NOMO-1 treated with dmso at 0.1 percent for 144 hours (cell line): ENCODE measurements around the gene ALOX5.
"Not testable (repeated sequence)": the region's sequence is repeated elsewhere in the genome, so short reads cannot be mapped to it uniquely, and the experiment has no call there.

Experiments used
- DNase-seq: peaks from one replicate; lab custom pipeline; 2025; ENCODE audit not compliant: unreplicated experiment; lab: John Stamatoyannopoulos, UW

ALOX5 gene

DNA sequence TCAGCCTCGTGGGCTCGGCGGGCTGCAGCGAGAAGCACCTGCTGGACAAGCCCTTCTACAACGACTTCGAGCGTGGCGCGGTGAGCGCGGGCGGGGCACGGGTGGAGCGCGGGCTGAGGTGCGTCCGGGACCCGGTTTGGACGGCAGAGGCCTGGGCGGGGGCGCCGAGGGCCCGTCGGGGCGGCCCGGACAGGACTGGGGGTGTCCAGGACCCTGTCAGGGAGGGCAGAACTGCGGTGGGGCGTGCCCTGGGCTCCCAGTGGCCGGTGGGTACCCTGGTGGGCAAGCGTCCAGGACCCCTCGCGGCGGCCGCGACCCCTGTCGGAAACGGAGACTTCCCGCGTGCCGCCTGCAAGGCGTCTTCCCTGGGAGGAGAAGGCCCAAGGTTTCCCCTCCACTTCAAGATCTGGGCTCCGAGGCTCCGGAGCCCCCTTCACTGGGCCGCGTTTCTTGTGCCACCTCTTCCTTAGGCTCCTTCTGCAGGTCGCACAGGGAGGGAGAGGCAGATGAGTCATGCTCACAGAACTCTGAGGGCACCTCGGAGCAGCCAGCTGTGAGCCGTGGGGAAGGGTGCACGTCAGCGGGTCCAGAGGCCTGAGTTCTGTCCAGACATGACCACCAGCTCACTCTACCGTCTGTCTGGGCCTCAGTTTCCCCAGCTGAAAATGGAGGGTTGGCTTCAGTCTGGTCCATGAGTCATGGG, 485 bp downstream of the ALOX5 start:
- DNase-seq: no peak

DNA sequence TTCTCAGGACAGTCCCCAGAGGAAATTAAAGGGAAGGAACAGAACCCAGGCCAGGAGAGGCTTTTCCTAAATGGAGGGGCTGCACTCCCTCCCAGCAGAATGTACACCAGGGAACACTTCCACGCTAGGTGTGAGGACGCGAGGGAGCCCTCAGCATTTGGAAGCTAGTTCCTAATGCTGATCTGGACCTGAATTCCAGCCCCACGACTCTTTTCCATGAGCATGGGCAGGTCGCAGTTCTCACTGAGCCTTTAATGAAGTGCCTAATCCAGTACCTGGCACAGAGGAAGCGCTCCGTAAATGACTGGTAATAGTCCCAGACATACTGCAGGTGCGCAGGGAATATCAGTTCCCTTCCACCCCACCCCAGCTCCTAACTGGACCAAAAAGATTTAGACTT, 1.1 kb downstream of the ALOX5 start:
- no peak for DNase-seq

DNA sequence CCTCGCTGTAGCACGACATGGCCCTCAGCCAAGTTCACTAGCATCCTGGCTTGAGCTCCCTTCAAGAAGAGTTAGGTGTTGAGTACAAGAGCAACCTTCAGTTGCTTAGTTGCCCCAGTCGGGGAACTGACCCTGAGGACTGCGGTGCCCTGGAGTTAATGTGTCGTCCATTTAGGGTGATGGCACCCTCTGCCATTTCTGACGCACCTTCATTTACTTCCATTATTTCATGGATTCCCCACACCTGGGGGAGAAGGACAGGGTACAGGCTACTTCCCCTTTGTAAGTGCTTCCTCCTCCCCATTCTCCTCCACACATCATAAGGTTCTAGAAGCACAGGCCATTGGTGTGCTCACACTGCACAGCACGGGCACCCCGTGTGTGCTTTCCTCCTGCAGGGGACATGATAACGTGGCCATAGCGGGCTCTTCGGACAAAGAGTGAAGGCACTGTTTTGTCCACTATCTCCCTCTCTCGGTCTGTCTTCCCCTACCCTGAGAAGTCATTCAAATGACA, 1.8 kb downstream of the ALOX5 start:
- peak; percentile 70 for DNase-seq

DNA sequence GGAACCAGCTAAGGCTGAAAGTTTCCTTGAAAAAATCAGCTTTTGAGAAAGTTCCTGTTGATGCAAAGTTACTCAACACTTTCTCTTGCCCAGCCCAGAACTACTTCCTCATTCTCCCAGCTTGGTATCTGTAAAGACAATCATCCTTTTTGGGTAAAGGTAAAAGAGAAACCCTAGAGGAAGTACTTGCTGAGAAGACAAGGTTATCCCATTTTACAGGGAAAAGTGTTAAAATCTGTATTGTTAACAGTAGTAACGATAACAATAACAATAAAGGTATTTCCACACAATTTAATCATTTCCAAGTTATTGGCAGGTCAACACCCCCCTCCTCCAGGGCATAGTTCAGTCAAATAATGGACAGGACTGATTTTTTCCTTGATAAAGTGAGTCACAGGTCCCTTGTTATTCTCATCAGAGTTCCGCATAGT, 2.4 kb downstream of the ALOX5 start:
- peak; percentile 79 for DNase-seq

DNA sequence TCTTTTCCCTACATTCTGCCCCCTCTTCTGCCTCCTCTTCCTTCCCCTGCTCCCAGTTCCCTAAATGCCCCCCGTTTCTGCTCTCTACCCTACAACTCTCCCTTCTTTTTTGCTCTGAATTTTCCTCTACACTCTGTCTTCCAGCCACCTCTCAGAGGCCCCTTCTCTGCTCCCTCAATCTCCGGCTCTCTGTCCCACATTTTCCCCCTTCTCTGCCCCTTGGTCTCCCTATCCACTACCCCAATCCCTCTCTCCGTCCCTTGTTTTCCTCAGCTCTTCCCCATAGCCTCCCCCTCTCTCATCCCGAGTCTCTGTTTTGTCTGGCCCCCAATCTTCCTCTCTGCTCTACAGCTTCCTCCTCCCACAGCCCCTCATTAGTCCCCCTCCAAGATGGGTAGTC, 3.3 kb downstream of the ALOX5 start:
- no peak for DNase-seq

DNA sequence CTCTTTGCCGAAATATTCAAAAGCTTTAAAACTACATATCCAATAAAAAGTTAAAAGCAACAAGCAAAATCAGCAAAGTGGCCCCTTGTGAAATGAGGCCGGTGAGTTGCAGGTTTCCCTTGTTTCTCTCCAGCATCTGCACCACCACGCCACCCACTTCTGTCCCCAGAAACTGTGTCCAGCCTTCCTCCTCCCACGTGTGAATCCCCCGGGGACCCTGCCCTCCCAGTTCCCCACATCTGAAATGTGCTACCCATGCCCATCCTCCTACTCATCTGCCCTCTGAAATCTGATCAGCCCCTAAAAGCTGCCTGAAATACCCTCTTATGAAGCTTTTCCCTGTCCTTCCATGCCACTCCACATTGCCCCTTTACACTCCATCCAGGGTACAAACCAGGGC, 3.8 kb downstream of the ALOX5 start:
- no peak for DNase-seq

DNA sequence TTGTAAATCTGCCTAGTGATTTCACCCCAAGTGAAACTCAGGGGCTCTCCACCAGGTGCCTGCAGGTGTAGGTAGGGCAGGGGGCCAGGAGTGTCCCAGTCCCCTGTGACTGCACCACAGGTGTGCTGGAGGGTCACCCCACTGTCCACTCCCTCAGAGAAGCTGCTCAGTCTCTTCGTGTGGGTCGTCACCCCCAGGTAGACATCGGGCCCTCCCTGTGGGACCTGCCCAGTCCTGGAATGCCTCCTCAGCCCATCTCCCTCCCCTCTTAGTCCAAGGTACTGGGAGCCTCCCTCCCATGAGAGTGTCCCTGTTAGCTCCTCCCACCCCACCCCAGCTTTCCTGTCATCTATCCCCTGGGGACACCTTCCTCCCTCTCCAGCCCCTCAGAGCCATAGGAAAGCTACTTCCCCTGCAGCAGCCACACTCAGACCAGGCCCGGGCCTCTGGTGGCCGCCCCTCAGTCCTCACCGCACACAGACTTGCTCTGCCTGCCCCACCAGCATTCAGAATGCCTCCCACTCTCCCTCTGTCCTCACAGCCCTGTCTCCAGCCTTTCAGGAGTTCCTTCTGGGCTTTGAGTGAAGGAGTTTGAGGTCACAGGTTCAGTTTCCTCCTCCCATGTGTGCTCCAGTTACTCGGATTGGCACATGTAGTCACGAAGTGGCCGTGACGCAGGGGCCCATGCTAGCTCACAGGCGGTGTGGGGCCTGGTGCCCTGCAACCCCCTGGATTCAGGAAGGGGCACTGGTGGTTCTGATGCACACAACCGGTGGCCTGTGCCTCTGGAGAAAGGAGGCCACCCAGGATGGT, 5.1 kb downstream of the ALOX5 start:
- DNase-seq: no peak

DNA sequence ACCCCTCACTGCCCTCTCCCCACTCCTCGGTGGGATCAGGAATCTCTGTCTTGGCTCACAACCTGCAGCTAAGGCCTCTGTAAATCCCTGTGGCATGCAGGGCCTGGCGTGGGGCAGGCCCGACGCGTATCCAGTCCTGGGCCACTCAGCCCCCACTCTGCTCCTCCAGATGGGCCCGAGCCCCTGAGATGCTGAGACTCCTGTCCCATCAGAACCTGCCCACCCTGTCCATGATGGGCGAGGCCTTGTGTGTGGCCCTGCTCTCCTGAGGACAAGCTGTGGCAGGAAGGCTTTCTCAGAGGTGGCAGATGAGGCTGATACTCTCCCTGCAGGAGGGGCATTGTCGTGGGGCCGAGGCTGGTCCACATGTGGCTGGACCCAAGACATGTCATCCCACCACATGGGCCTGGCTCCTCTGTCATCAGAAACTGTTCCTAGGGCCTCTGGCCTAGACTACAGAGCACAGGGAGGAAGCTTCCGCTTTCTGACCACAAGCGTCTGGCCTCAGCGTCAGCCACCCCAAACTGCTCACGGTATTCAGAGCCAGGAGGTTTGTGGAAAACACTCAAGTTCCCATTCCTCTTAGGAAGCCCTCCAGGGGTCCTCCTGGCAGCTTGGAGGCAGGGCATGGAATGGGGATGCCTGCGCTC, 6.0 kb downstream of the ALOX5 start:
- peak; percentile 66 for DNase-seq

DNA sequence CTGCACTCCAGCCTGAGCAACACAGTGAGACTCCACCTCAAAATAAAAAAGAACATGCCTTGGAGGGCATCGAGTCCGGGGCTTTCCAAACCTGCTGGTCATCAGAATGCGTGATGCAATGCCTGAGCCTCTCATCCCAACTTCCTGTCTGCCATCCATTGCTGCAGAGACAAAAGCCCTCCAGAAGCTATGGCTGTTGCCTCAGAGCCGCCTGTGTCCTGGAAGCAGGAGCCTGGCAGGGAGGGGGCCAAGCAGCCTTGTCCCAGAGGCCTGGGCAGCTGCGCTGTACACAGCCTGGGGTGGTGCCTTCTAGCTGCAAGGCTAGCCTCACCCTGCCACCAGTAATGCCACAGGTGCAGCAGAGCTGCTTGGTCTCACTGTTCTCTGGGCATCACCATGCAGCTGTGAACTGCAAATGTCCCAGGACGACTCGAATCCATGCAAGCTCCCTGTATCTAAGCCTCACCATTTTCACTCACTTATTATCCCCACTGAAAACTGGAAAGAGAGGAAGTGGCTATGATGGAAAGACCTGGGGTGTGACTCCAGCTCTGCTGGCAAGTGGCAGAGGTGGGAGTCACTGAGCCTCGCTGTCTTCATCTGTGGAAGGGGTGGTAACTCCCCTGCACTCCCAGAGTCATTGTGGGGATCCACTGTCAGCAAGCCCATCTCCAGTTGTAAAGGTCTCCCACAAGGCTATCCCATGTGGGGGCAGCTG, 7.0 kb downstream of the ALOX5 start:
- DNase-seq: no peak

DNA sequence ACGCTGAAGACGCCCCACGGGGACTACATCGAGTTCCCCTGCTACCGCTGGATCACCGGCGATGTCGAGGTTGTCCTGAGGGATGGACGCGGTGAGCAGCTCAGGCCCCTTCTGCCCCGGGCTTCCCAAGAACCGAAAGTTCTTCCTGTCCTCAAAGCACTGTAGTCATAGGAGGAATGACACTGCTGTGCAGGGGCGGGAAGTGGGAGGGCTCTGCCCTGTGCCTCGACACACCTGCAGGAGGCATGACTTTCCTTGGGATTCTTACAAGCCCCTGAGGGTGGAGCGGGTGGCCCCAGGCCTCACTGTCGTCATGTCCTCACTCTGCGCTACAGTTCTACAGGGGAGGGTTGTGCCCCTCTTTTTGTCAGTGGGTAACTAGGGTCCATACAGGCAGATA, 8.6 kb downstream of the ALOX5 start:
- DNase-seq: no peak

DNA sequence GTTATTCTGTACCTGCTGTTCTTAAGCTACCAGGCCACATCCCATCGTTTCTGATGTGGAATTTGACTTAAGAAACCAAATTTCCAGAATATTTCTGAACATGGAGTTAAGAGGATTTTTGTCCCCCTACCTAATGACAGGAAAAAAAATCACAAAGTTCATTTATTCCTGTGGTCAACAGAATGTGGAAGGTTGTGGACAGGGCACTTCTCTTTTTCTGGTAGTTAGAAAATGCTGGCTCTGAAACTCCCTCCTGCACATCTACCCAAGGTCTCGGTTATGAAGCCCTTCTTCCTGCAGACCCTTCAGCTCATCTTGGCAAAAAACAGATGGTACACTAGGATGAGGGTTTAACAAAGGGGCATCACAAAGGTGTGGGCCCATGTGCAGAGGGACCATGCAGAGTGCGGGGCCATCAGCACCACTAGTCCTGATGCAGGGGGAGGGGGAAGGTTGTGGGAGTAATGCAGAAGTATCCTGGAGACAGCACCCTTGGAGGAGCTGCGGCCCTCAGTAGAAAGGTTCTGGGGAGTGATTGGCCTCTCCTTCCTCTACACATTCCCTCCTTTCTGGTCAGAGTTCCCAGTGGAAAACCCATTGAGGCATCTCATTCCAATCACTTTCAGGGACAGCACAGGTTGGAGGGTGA, 9.8 kb downstream of the ALOX5 start:
- peak; percentile 40 for DNase-seq

DNA sequence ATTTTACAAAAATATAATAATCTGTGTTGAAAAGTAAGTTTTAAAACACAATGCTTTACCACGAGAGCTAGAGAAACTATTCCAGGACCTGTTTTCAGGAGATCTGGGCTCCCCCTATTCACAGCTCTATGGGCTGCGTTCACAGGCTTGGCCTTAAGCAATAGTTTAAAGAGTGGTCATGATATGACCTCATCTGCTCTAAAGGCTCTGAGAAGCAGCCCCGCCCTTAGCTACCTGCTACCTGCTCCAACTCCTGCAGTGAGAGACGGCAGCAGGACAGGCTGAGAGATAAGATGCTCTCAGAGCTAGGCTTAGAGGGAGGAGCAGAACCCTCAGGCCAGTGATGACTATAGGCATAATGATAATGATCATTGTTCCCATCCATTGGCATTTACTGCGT, 12.6 kb downstream of the ALOX5 start:
- no peak for DNase-seq

DNA sequence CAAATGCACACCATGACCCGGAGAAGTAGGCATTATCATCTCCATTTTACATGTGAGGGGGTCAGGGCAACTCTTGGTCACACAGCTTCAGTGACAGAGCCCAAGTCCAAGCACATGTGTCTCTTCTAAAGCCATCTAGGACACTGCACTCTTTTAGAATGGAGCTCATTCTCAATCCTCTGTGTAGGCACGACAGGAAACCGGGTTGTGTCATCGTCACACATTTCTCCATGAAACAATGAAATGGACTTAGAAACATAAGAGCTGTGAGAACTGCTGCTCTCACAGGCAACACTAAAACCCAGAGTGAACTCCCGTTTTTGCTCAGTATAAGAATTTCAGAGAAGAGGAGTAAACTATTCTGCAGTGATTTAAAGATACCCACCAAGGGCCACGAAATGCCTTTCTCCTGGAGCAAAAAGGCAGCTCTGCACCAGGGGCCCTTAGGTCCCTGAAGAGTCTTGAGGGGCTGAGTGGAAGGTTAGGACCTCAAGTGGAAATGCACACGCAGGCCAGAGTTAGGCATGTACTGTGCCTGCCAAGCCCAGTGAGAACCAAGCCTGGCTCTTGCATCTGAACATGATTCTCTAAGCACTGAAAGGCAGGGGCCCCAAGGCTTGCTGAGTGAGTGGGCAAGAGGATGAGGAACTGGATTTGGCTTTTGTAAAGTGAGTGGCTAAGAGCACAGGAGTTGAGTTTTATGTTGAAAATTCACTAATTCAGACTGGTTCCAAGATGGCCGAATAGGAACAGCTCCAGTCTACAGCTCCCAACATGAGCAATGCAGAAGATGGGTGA, 13.3 kb downstream of the ALOX5 start:
- no peak for DNase-seq

DNA sequence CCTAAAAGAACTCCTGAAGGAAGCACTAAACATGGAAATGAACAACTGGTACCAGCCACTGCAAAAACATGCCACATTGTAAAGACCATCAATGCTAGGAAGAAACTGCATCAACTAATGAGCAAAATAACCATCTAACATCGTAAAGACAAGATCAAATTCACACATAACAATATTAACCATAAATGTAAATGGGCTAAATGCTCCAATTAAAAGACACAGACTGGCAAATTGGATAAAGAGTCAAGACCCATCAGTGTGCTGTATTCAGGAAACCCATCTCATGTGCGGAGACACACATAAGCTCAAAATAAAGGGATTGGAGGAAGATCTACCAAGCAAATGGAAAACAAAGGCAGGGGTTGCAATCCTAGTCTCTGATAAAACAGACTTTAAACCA, 15.7 kb downstream of the ALOX5 start:
- not testable (repeated sequence) for DNase-seq

DNA sequence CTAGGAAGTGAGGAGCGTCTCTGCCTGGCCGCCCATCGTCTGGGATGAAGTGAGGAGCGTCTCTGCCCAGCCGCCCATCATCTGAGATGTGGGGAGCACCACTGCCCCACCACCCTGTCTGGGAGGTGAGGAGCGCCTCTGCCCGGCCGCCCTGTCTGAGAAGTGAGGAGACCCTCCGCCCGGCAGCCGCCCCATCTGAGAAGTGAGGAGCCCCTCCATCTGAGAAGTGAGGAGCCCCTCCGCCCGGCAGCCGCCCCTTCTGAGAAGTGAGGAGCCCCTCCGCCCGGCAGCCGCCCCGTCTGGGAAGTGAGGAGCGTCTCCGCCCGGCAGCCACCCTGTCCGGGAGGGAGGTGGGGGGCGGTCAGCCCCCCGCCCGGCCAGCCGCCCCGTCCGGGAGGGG, 17.6 kb downstream of the ALOX5 start:
- not testable (repeated sequence) for DNase-seq

DNA sequence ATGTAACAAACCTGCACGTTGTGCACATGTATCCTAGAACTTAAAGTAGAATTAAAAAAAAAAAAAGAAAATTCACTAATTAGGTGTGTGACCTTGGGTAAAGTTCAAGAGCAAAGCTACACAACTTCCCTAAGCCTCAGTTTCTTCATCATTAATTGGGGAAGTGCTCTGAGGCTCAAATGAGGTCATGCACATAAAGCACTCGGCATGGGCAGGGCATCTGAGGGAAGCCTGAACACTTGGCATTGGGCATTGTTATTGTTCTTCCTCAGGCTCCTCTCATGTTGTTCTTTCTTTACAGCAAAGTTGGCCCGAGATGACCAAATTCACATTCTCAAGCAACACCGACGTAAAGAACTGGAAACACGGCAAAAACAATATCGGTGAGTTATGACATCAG, 21.5 kb downstream of the ALOX5 start:
- DNase-seq: no peak

DNA sequence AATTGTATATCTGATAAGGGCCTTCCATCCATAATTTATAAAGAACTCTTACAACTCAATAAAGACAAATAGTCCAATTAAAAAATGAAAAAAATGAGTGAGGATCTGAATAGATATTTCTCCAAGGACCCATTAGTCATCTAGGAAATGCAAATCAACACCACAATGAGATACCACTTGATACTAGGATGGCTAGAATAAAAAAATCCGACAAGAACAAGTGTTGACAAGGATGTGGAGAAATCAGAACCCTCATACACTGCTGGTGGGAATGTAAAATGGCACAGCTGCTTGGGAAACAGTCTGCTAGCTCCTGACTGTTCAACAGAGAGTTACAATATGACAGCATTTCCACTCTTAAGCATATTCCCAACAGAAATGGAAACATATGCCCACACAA, 24.6 kb downstream of the ALOX5 start:
- no peak for DNase-seq

DNA sequence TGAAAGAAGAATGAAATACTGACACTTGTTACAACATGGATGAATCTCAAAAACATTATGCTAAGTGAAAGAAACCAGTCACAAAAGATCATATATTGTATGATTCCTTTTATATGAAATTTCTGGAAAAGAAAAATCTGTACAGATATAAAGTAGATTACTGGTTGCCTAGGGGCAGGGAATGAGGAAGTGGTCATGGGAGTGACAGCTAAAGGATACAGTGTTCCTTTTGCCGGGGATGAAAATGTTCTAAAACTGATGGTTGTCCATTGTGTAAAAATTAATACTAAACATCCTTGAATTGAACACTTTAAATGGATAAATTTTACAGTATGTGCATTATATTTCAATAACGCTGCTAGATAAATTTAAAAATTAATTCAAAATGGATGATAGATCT, 25.1 kb downstream of the ALOX5 start:
- DNase-seq: no peak

DNA sequence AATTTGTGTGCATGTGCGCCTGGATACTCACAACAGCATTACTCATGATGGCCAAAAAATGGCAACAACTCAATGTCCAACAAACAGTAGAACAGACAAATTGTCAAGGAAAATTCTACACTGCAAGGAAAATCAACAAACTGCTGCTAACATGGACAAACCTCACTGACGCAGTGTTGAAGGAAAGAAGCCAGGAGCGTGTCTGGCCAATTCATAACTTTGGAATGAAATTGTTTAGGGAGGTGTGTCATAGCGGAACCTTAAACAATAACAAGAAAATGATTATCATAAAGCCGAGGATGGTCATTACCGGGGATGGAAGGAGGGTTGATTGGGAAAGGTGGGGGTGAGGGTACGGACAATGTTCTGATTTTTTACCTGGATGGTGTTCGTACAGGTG, 29.1 kb downstream of the ALOX5 start:
- DNase-seq: no peak
